Progenitor cell of endocrine pancreas (in vitro differentiated cells): ENCODE data around the gene ABCG4. TPM values are rescaled to one million over a fixed set of nuclear protein-coding genes. Genes with fewer than 3 reads are reported as not detected.
A peak's percentile ranks its signal among the peaks of the same experiment; 100 is the strongest.
"Not testable (repeated sequence)": the region's sequence is repeated elsewhere in the genome, so short reads cannot be mapped to it uniquely, and the experiment has no call there.

Experiments
- DNase-seq: peaks from one replicate; pipeline ENCODE4 v3.0.0; 2021; ENCODE audit warnings: low spot score; ENCODE audit not compliant: unreplicated experiment
- H3K27ac Mint-ChIP-seq: 2 replicates; pipeline ENCODE4 v1.8.0; 2021; ENCODE audit warnings: mild to moderate bottlenecking, moderate library complexity, mixed read lengths
- H3K27me3 Mint-ChIP-seq: 2 replicates; pipeline ENCODE4 v1.8.0; 2021; ENCODE audit warnings: mixed read lengths
- H3K36me3 Mint-ChIP-seq: 2 replicates; pipeline ENCODE4 v1.8.0; 2022; ENCODE audit warnings: mixed read lengths; ENCODE audit not compliant: insufficient read depth
- H3K4me1 Mint-ChIP-seq: 2 replicates; pipeline ENCODE4 v1.8.0; 2021; ENCODE audit warnings: low read depth, mixed read lengths
- H3K4me3 Mint-ChIP-seq: 2 replicates; pipeline ENCODE4 v1.8.0; 2021; ENCODE audit warnings: low read depth, mild to moderate bottlenecking, moderate library complexity, mixed read lengths
- H3K9me3 Mint-ChIP-seq: 2 replicates; pipeline ENCODE4 v1.8.0; 2021; ENCODE audit warnings: low read depth, mixed read lengths
- total RNA-seq: library from RNA; stranded (reverse); gene quantifications from 2 replicates; pipeline ENCODE4 v1.2.1, GENCODE V29; 2021
- TF ChIP-seq, protein P1 (sequence below): fragments of 200-600 bp; sonication (generic); IDR thresholded peaks from one replicate; pipeline ENCODE4 v1.5.0; 2021; ENCODE audit warnings: antibody characterized with exemption, mild to moderate bottlenecking; ENCODE audit not compliant: unreplicated experiment

ABCG4 gene
- total RNA-seq, 1 donor from 2014 or later = 0.53 TPM

DNA sequence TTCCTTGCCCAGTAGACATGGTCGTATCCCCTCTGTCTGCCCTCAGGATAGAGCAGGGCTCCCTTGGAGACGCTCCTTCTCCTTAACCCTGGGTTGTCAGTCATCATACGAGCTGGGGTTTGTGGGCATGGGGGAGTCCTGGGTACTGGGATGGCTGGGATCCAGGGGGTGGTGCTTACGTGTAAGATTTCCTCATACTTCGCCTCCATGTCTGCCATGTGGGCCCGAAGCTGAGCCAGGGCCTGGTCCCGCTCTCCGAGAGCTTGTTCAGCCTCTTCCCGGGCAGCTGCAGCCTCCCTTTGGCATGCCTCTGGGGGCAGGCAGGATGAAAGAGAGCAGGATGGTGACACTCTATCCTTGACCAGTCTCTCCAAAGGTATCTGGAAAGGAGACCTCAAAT lies 41.7 kb downstream of the ABCG4 start:
- H3K36me3 Mint-ChIP-seq = no peaks in the 10 kb centered on the region
- no peak overlapping the region for H3K27ac Mint-ChIP-seq
- no peaks in the 10 kb centered on the region for H3K27me3 Mint-ChIP-seq
- DNase-seq = no peak
- H3K9me3 Mint-ChIP-seq = no peaks in the 10 kb centered on the region
- H3K4me1 Mint-ChIP-seq = peaks cover 21% of the 10 kb centered on the region
- TF ChIP-seq, protein P1, sequence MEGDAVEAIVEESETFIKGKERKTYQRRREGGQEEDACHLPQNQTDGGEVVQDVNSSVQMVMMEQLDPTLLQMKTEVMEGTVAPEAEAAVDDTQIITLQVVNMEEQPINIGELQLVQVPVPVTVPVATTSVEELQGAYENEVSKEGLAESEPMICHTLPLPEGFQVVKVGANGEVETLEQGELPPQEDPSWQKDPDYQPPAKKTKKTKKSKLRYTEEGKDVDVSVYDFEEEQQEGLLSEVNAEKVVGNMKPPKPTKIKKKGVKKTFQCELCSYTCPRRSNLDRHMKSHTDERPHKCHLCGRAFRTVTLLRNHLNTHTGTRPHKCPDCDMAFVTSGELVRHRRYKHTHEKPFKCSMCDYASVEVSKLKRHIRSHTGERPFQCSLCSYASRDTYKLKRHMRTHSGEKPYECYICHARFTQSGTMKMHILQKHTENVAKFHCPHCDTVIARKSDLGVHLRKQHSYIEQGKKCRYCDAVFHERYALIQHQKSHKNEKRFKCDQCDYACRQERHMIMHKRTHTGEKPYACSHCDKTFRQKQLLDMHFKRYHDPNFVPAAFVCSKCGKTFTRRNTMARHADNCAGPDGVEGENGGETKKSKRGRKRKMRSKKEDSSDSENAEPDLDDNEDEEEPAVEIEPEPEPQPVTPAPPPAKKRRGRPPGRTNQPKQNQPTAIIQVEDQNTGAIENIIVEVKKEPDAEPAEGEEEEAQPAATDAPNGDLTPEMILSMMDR = no peak
- H3K4me3 Mint-ChIP-seq = no peak overlapping the region

DNA sequence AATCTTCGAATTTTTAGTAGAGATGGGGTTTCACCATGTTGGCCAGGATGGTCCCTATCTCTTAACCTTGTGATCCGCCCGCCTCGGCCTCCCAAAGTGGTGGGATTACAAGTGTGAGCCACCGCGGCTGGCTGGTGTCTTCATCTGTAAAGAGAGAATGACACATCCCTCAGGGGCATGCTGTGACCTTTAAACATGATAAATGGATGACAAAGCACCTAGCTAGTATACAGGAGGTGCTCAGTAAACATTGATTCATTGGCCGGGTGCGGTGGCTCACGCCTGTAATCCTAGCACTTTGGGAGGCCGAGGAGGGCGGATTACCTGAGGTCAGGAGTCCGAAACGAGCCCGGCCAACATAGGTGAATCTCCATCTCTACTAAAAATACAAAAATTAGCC lies 42.4 kb downstream of the ABCG4 start:
- not testable (repeated sequence) for H3K27me3 Mint-ChIP-seq, DNase-seq, H3K4me3 Mint-ChIP-seq, H3K36me3 Mint-ChIP-seq, H3K9me3 Mint-ChIP-seq
- H3K4me1 Mint-ChIP-seq = peaks cover 15% of the 10 kb centered on the region
- H3K27ac Mint-ChIP-seq = peak overlapping the region; percentile 49

DNA sequence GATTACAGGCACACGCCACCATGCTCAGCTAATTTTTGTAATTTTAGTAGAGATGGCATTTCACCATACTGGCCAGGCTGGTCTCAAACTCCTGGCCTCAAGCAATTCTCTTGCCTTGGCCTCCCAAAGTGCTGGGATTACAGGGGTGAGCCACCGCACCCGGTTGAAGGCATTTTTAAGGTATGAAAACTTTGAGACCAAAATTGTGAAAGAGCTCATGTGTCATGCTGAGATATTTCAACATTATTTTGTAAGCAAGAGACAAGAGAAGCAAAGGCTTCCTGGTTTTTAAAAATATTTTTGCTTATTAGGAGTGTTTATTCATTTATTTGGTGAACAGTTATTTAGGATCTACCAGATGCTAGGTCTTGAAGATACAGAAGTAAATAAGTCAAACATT lies 43.3 kb downstream of the ABCG4 start:
- peaks cover 14% of the 10 kb centered on the region for H3K4me1 Mint-ChIP-seq
- H3K9me3 Mint-ChIP-seq = no peaks in the 10 kb centered on the region
- TF ChIP-seq, protein P1 = no peak
- H3K4me3 Mint-ChIP-seq = no peak overlapping the region
- no peak for DNase-seq
- no peaks in the 10 kb centered on the region for H3K36me3 Mint-ChIP-seq
- no peaks in the 10 kb centered on the region for H3K27me3 Mint-ChIP-seq
- no peak overlapping the region for H3K27ac Mint-ChIP-seq

DNA sequence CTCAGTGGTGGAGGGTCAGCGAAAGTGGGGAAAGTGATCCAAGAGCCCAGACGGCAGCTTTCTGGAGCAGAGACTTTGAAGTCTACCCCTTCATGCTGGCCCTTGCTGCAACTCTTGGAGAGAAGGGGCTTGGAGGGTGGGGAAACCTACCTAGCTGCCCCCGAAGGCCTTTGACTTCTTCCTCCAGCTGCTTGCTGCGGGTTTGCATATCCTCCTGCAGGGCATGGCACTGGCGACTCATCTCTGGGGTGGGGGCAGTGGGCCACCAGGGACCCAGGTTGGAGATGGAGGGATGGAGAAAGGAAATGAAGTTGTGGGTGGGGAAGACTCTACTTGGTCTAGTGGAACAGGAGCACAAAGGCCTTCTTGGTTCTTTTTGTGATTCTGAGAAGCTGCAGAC lies 44.1 kb downstream of the ABCG4 start:
- TF ChIP-seq, protein P1 = no peak
- no peak for DNase-seq
- Mint-ChIP-seq H3K9me3 (no peaks in the 10 kb centered on the region), H3K27ac (no peak overlapping the region), H3K27me3 (no peaks in the 10 kb centered on the region), H3K36me3 (no peaks in the 10 kb centered on the region), H3K4me1 (peaks cover 14% of the 10 kb centered on the region), H3K4me3 (no peak overlapping the region)

DNA sequence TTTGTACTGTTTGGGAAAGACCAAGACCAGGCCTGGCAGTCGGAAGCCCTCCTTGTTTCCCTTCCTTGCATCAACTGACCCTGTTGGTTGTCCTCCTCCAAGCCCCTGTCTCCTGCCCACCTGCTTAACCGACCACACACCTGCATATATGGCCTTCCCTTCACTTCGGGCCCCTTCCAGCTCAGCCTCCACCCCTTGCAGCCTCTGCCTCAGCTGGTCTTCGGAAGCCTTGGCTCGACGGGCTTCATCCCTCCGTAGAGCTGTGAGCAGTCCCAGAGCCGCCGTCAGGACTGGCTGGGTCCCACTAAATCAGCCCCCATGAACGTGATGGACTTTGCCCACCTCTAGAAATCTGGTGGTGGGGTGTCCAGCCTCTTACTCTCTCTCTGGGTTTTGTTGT lies 44.8 kb downstream of the ABCG4 start:
- Mint-ChIP-seq H3K27ac (peak overlapping the region; percentile 79), H3K4me3 (no peak overlapping the region), H3K27me3 (no peaks in the 10 kb centered on the region), H3K4me1 (peaks cover 14% of the 10 kb centered on the region), H3K9me3 (no peaks in the 10 kb centered on the region), H3K36me3 (no peaks in the 10 kb centered on the region)
- DNase-seq = no peak
- TF ChIP-seq, protein P1 = no peak

DNA sequence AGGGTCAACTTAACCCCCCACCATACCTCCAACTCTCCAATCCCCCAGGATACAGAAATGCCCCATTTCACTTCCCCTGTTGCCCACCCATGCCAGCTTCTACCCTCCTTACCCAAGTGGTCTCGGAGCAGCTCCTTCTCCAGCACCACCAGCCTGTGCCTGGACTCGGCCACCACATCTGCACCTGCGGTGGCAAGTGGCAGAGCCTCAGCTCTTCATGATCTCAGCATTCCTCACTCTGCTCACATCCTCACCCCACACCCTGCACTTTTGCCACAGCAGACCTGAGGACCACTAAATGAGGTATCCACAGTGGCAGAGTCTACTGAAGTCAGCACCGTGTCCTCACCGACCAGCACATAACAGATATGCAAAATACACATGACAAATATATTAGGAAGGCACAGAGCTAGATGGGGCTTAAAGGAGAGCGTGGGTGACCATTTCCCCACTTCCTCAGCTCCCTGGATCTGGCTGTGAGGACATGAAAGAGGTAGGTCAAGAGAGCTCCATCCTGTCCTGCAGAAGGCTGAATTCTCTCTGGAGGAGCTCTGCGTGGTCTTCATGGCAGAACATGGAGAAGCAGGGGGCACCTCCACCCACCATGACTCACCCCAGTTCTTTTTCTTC lies 46.1 kb downstream of the ABCG4 start:
- Mint-ChIP-seq H3K4me3 (peak overlapping the region; percentile 16), H3K4me1 (peaks cover 11% of the 10 kb centered on the region), H3K27ac (no peak overlapping the region), H3K9me3 (no peaks in the 10 kb centered on the region), H3K27me3 (no peaks in the 10 kb centered on the region), H3K36me3 (no peaks in the 10 kb centered on the region)
- TF ChIP-seq, protein P1 = no peak
- DNase-seq = no peak
